Uterus (tissue), 4 donors: ENCODE measurements around the gene CELF2. TPM values are rescaled to one million over a fixed set of nuclear protein-coding genes. Genes with fewer than 3 reads are reported as not detected.

ENCODE experiments used
- DNase-seq, 2 donors: peaks; one replicate each; pipeline ENCODE4 v3.0.0-alpha.2; 2019 to 2020
- H3K27ac ChIP-seq, 2 donors: fragments of 200-600 bp; sonication (generic); 1 replicate in 1 of 2; 2 replicates in 1 of 2; pipeline ENCODE4 v1.5.1; 2016 to 2018
- H3K27me3 ChIP-seq, 2 donors: fragments of 200-600 bp; sonication (generic); one replicate each; pipeline ENCODE4 v1.5.1; 2018 to 2019; ENCODE audit warnings: control low read depth in 1 of 2
- H3K36me3 ChIP-seq, 2 donors: fragments of 200-600 bp; sonication (generic); one replicate each; pipeline ENCODE4 v1.5.1; 2019; ENCODE audit warnings: control low read depth in 1 of 2
- H3K4me1 ChIP-seq, 2 donors: fragments of 200-600 bp; sonication (generic); one replicate each; pipeline ENCODE4 v1.5.1; 2018 to 2019; ENCODE audit warnings: control low read depth in 1 of 2
- H3K4me3 ChIP-seq, 2 donors: fragments of 200-600 bp; sonication (generic); 1 replicate in 1 of 2; 2 replicates in 1 of 2; pipeline ENCODE4 v1.5.1; 2018 to 2019; ENCODE audit warnings: mild to moderate bottlenecking in 1 of 2
- H3K9me3 ChIP-seq, 2 donors: fragments of 200-600 bp; sonication (generic); one replicate each; pipeline ENCODE4 v1.5.1; 2019; ENCODE audit warnings: control low read depth in 1 of 2
- POLR2A ChIP-seq, 2 donors: fragments of 450-650 bp; IDR thresholded peaks; one replicate each; pipeline ENCODE4 v1.6.1; 2016; ENCODE audit warnings: antibody characterized with exemption in 2 of 2, mild to moderate bottlenecking in 1 of 2, moderate library complexity in 1 of 2
- intact Hi-C: fragments of 100-400 bp; cut with DNase I; formaldehyde crosslinking; loops from one replicate; pipeline ENCODE4 v1.15.1; 2023; ENCODE audit warnings: low total_unique reads
- total RNA-seq, 4 donors: library from RNA; depleted of rRNA in 3 of 4; stranded (reverse); fragments of >200 nt in 3 of 4; gene quantifications; one replicate each; pipeline versions ENCODE4 v1.1.0 to v1.2.4, GENCODE V29; 2014 to 2023
- TF ChIP-seq, protein P1 (sequence below), 4 experiments: fragments of 200-600 bp in 2 of 4; fragments of 450-650 bp in 2 of 4; sonication (generic) in 2 of 4; IDR thresholded peaks; one replicate each; pipeline ENCODE4 v1.5.1; 2016 to 2019; ENCODE audit warnings: antibody characterized with exemption in 4 of 4, mild to moderate bottlenecking in 2 of 4, moderate library complexity in 1 of 4
- donor health status: DM: yes; HTN: yes; CAD: no.

The CELF2 gene
- total RNA-seq, 4 donors from 2014 or later: 12.8 to 59.2 (median 44.0) TPM

DNA sequence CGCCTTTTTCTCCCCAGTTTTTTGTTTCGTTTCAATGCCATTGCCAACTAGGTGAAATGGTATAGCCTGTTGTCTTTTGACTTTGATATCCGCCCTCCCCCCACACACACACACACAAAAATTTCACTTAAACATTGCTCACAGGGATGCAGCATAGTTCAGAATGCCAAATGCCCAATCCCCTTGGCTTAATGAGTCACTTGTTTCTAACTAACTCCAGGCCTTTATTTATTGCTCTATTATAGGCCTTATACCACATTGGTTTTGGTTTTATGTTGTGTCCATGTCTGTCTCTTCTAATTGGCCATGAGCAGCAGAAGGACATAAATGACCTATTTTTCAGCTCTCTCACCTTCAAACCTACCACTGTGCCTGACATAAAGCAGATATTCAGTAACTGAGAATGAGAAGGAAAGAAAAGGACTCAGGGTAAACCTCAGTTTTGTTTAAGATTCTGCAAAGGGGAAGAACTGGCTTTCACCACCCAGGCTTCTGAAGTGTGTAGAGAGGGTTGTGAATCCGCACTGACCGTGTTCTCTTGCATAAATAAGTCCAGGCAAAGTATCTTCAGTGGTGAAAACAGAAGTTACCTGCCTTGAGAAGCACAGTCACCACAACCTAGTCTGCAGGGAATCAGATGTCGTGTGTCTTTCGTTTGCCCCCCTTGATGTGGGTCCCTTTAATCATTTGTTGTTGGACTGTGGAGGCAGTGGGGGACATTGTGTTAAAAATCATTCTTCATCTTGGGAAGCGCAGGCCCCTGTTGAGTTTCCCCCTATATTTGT lies 139.8 kb downstream of the CELF2 start:
- no peak overlapping the region for H3K27ac ChIP-seq
- H3K4me1 ChIP-seq: no peaks in the 10 kb centered on the region
- intact Hi-C loops: no loop called here
- TF ChIP-seq, protein P1, sequence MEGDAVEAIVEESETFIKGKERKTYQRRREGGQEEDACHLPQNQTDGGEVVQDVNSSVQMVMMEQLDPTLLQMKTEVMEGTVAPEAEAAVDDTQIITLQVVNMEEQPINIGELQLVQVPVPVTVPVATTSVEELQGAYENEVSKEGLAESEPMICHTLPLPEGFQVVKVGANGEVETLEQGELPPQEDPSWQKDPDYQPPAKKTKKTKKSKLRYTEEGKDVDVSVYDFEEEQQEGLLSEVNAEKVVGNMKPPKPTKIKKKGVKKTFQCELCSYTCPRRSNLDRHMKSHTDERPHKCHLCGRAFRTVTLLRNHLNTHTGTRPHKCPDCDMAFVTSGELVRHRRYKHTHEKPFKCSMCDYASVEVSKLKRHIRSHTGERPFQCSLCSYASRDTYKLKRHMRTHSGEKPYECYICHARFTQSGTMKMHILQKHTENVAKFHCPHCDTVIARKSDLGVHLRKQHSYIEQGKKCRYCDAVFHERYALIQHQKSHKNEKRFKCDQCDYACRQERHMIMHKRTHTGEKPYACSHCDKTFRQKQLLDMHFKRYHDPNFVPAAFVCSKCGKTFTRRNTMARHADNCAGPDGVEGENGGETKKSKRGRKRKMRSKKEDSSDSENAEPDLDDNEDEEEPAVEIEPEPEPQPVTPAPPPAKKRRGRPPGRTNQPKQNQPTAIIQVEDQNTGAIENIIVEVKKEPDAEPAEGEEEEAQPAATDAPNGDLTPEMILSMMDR (IDR thresholded peaks at IDR 0.05): no peak
- TF ChIP-seq POLR2A (IDR thresholded peaks at IDR 0.05): no peak
- no peaks in the 10 kb centered on the region for H3K27me3 ChIP-seq
- no peaks in the 10 kb centered on the region for H3K36me3 ChIP-seq
- H3K9me3 ChIP-seq: no peaks in the 10 kb centered on the region
- DNase-seq: no peak
- H3K4me3 ChIP-seq: no peak overlapping the region

DNA sequence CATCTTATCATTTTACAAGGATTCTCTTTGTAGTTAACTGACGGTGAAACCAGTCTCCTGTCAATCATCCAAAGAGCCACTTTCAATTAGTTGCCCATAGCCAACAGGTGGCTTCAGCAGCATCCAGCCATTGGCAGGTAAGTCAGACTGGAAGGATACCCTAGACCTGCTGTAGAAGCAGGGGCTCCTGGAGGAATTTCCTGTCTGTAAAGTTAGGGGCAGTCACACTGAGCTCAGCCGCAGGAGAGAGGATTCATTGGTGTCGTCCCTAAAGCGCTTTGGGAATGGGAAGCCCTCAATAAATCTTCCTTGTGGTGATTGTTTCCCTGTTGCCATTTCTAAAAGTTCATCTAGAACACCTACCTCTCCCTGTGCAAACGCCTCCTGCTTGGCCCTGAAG lies 140.4 kb downstream of the CELF2 start:
- intact Hi-C loops: no loop called here
- Histone ChIP-seq H3K27me3 (no peaks in the 10 kb centered on the region), H3K9me3 (no peaks in the 10 kb centered on the region), H3K4me3 (no peak overlapping the region), H3K27ac (no peak overlapping the region), H3K4me1 (no peaks in the 10 kb centered on the region), H3K36me3 (no peaks in the 10 kb centered on the region)
- TF ChIP-seq, protein P1 (IDR thresholded peaks at IDR 0.05): no peak
- TF ChIP-seq POLR2A (IDR thresholded peaks at IDR 0.05): no peak
- DNase-seq: no peak

DNA sequence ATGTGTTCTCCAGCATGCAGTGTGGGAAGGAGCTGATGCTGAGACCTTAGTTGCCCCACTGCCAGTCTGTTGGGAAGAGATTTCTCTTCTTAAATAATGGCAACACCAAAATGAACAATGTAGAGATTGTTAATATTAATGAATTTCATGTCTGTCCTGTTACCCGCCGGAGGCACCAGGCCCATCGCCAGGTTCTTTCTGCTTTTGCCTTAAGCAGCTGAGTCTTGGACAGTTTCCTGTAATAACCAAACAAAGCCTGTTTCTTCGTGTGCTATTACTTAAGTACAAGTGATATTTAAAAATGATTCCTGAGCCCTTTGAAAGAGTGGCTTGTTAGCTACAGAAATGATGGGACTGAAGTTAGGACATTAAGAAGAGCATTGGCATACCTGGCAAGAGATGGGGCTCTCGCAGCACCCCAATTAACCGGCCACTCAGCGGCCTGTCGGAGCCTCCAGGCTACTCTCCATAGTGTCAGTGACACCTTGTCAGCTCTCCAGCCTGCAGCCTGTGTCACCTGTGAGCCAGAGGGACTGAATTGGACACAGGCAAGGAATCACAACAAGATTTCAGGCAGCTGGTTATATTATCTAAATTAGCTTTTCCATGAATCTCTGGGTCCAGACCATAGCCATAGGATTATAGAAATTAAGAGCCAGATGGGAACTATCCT lies 142.0 kb downstream of the CELF2 start:
- no peaks in the 10 kb centered on the region for H3K36me3 ChIP-seq
- TF ChIP-seq POLR2A (IDR thresholded peaks at IDR 0.05): no peak
- TF ChIP-seq, protein P1 (IDR thresholded peaks at IDR 0.05): no peak
- no peak overlapping the region for H3K27ac ChIP-seq
- H3K9me3 ChIP-seq: no peaks in the 10 kb centered on the region
- H3K27me3 ChIP-seq: no peaks in the 10 kb centered on the region
- H3K4me1 ChIP-seq: no peaks in the 10 kb centered on the region
- no peak overlapping the region for H3K4me3 ChIP-seq
- intact Hi-C loops: no loop called here
- DNase-seq: no peak

DNA sequence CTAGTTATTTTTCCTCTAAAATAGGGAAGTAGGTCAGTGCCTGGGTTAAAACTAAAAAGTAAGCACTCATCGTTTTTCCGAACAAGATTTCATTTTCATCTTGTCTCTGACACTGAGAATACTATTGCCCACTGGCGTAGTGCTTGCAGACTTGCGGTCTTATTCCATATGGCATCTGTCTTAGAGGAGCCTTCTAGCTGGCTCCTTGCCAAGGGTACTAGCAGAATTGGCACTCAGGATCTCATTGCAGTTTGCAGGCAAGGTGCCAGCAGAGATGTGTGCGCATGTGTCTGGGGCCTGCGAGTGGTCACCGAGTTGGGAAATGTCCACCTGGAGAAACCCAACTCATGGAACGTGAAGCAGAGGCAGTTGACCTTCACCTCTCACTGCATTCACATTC lies 143.4 kb downstream of the CELF2 start:
- DNase-seq: no peak
- Histone ChIP-seq H3K4me3 (no peak overlapping the region), H3K27me3 (no peaks in the 10 kb centered on the region), H3K9me3 (no peaks in the 10 kb centered on the region), H3K4me1 (no peaks in the 10 kb centered on the region), H3K36me3 (no peaks in the 10 kb centered on the region), H3K27ac (no peak overlapping the region)
- TF ChIP-seq, protein P1 (IDR thresholded peaks at IDR 0.05): no peak
- no peak for TF ChIP-seq POLR2A (IDR thresholded peaks at IDR 0.05)
- intact Hi-C loops: no loop called here

DNA sequence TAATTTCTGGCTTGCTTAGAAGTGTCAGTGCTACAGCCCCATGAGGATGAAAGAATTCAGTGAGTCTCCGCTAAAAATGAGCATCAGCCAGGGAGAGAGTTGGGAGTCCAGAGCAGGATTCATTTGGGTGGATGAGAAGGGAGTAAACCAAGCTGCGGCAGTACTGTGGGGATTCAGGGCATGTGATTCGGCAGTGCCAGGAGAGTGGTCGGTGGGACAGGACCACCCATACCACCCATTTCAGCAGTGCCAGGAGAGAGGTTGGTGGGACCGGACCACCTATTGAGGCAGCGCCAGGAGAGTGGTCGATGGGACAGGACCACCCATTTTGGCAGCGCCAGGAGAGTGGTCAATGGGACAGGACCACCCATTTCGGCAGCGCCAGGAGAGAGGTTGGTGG lies 144.2 kb downstream of the CELF2 start:
- Histone ChIP-seq H3K36me3 (no peaks in the 10 kb centered on the region), H3K4me1 (no peaks in the 10 kb centered on the region), H3K27ac (no peak overlapping the region), H3K9me3 (no peaks in the 10 kb centered on the region), H3K27me3 (no peaks in the 10 kb centered on the region), H3K4me3 (no peak overlapping the region)
- no peak for TF ChIP-seq POLR2A (IDR thresholded peaks at IDR 0.05)
- TF ChIP-seq, protein P1 (IDR thresholded peaks at IDR 0.05): no peak
- no peak for DNase-seq
- intact Hi-C loops: no loop called here
